ENCODE measurements around the gene SHB. TPM values are rescaled to one million over a fixed set of nuclear protein-coding genes. Genes with fewer than 3 reads are reported as not detected.

Gene SHB
- polyA plus RNA-seq, 4 donors = 8.9 to 22.2 (median 14.0) TPM

DNA sequence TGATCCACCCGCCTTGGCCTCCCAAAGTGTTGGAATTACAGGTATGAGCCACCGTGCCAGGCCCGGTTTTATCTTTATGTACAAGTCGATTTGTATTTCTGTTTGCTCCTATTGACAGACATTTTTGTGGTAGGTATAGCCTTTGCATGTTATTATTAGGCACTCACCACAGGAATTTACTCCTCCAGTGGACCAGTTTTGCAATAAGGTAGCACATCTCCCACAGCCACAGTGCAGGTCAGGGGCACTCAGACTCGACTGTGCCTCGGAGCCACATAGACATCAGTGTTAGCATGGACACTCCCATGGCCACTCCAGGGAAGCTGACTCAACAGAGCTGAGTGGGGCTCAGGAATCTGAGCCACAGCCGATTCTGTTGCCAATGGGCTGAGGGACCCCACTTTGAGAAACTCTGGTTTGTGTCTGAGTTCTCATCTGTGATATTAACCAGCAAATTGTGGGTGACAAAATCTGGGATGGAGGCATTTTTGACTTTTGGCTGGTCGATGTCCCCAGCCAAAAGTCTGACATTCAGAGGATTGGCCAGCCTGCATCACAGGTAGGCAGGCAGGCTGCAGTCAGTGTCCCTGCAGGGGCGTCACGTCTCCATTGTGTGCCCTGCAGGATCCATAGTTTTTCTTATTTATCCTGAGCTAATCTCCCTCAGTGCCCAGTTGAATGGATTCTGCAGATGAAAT is 15.0 kb upstream of the SHB start:
- no peak overlapping the region for H3K27ac ChIP-seq (ENCODE audit: low read depth in 1 of 3, low read length in 2 of 3)
- H3K27me3 ChIP-seq (ENCODE audit: control insufficient read depth in 3 of 3, insufficient read depth in 3 of 3, low read length in 3 of 3) = no peaks in the 10 kb centered on the region
- H3K36me3 ChIP-seq (ENCODE audit: control insufficient read depth in 3 of 3, insufficient read depth in 2 of 3, low read depth in 1 of 3, low read length in 3 of 3) = no peaks in the 10 kb centered on the region
- H3K9me3 ChIP-seq (ENCODE audit: control insufficient read depth in 2 of 2, insufficient read depth in 1 of 2, low read depth in 1 of 2, low read length in 1 of 2) = no peaks in the 10 kb centered on the region
- DNase-seq (no peak), FAIRE-seq (no peak)
- 85 to 91% (median 88%) methylated on average over 10 of the region's 10 CpGs for WGBS, 3 donors
- no peaks in the 10 kb centered on the region for H3K4me1 ChIP-seq (ENCODE audit: control insufficient read depth in 3 of 3, insufficient read depth in 2 of 3, low read depth in 1 of 3, low read length in 2 of 3)
- H3K4me3 ChIP-seq (ENCODE audit: low read depth in 1 of 3, low read length in 3 of 3) = no peak overlapping the region

DNA sequence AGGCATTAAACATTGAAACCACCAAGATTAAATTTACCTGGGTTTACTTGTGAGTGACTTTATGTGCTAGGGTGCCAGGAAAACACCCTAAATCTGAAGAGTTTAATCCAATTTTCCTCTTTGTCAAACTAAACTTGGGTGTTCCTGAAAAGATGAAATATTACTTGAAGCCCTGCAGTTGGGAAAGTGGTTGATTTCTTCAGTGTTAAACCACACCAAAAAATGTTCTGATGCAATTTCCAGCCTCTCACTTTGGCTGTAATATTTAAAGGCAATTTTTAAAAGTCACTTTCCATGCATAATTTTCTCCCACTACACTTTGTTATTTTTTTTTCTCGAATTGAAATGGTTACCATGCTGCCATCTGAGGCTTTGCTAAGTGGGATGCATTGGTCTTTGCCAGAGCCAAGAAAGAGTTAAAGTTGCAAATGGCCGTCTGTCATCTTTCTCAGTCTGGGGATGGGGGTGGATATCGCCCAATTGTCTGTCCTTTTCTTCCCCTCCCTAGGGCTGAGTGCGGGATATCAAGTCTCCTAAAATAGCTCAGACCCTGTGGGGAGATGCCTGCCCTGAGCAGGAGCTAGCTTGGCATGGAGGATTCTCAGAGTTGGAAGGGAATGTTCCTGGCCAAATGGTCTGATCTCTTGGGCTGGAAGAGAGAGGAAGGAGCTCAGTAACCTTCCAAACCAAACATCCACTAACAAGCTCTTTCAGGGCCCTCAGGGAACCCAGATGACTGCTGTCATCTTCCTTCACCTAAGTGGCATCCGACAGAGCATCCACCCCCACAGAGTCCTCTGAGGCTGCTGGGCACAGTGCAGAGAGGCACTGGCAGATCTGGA is 13.6 kb upstream of the SHB start:
- Histone ChIP-seq H3K4me3 (ENCODE audit: low read depth in 1 of 3, low read length in 3 of 3) (no peak overlapping the region), H3K27ac (ENCODE audit: low read depth in 1 of 3, low read length in 2 of 3) (no peak overlapping the region), H3K36me3 (ENCODE audit: control insufficient read depth in 3 of 3, insufficient read depth in 2 of 3, low read depth in 1 of 3, low read length in 3 of 3) (no peaks in the 10 kb centered on the region), H3K4me1 (ENCODE audit: control insufficient read depth in 3 of 3, insufficient read depth in 2 of 3, low read depth in 1 of 3, low read length in 2 of 3) (no peaks in the 10 kb centered on the region), H3K27me3 (ENCODE audit: control insufficient read depth in 3 of 3, insufficient read depth in 3 of 3, low read length in 3 of 3) (no peaks in the 10 kb centered on the region), H3K9me3 (ENCODE audit: control insufficient read depth in 2 of 2, insufficient read depth in 1 of 2, low read depth in 1 of 2, low read length in 1 of 2) (no peaks in the 10 kb centered on the region)
- FAIRE-seq (no peak), DNase-seq (no peak)
- 66 to 69% (median 66%) methylated on average over 5 of the region's 5 CpGs for WGBS, 3 donors

GRCh38 chr9:38081356-38082108 is 12.5 kb upstream of the SHB start:
- no peak for DNase-seq
- no peaks in the 10 kb centered on the region for H3K36me3 ChIP-seq (ENCODE audit: control insufficient read depth in 3 of 3, insufficient read depth in 2 of 3, low read depth in 1 of 3, low read length in 3 of 3)
- H3K27ac ChIP-seq (ENCODE audit: low read depth in 1 of 3, low read length in 2 of 3) = no peak overlapping the region
- no peaks in the 10 kb centered on the region for H3K9me3 ChIP-seq (ENCODE audit: control insufficient read depth in 2 of 2, insufficient read depth in 1 of 2, low read depth in 1 of 2, low read length in 1 of 2)
- no peak for FAIRE-seq
- H3K4me1 ChIP-seq (ENCODE audit: control insufficient read depth in 3 of 3, insufficient read depth in 2 of 3, low read depth in 1 of 3, low read length in 2 of 3) = no peaks in the 10 kb centered on the region
- no peaks in the 10 kb centered on the region for H3K27me3 ChIP-seq (ENCODE audit: control insufficient read depth in 3 of 3, insufficient read depth in 3 of 3, low read length in 3 of 3)
- WGBS, 3 donors = 74 to 81% (median 80%) methylated on average over 8 of the region's 8 CpGs
- H3K4me3 ChIP-seq (ENCODE audit: low read depth in 1 of 3, low read length in 3 of 3) = no peak overlapping the region

- Histone ChIP-seq H3K36me3 (ENCODE audit: control insufficient read depth in 3 of 3, insufficient read depth in 2 of 3, low read depth in 1 of 3, low read length in 3 of 3) (no peaks in the 10 kb centered on the region), H3K27me3 (ENCODE audit: control insufficient read depth in 3 of 3, insufficient read depth in 3 of 3, low read length in 3 of 3) (no peaks in the 10 kb centered on the region), H3K4me3 (ENCODE audit: low read depth in 1 of 3, low read length in 3 of 3) (no peak overlapping the region), H3K27ac (ENCODE audit: low read depth in 1 of 3, low read length in 2 of 3) (no peak overlapping the region), H3K4me1 (ENCODE audit: control insufficient read depth in 3 of 3, insufficient read depth in 2 of 3, low read depth in 1 of 3, low read length in 2 of 3) (peaks cover 0 to under 1% (median 0%) of the 10 kb centered on the region in 3 donors), H3K9me3 (ENCODE audit: control insufficient read depth in 2 of 2, insufficient read depth in 1 of 2, low read depth in 1 of 2, low read length in 1 of 2) (peaks cover 0 to 4% of the 10 kb centered on the region in 2 donors)
- DNase-seq (no peak), FAIRE-seq (no peak)
- 21 to 43% (median 37%) methylated on average over 11 of the region's 11 CpGs for WGBS, 3 donors
Observed at GRCh38 chr9:38079461-38080031, 10.5 kb upstream of the SHB start.

DNA sequence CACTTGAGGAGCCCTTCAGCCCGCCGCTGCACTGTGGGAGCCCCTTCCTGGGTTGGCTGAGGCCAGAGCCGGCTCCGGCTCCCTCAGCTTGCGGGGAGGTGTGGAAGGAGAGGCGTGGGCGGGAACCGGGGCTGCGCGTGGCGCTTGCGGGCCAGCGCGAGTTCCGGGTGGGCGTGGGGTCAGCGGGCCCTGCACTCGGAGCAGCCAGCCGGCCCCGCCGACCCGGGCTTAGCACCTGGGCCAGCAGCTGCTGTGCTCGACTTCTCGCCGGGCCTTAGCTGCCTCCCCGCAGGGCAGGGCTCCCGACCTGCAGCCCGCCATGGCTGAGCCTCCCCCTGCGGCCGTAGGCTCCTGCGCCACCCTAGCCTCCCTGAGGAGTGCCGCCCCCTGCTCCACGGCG is 6.2 kb upstream of the SHB start:
- 94 to 100% (median 95%) methylated on average over 26 to 34 of the region's 34 CpGs for WGBS, 3 donors
- Histone ChIP-seq H3K27ac (ENCODE audit: low read depth in 1 of 3, low read length in 2 of 3) (no peak overlapping the region), H3K36me3 (ENCODE audit: control insufficient read depth in 3 of 3, insufficient read depth in 2 of 3, low read depth in 1 of 3, low read length in 3 of 3) (no peaks in the 10 kb centered on the region), H3K4me3 (ENCODE audit: low read depth in 1 of 3, low read length in 3 of 3) (no peak overlapping the region), H3K4me1 (ENCODE audit: control insufficient read depth in 3 of 3, insufficient read depth in 2 of 3, low read depth in 1 of 3, low read length in 2 of 3) (peaks cover 0 to 12% (median 5%) of the 10 kb centered on the region in 3 donors), H3K27me3 (ENCODE audit: control insufficient read depth in 3 of 3, insufficient read depth in 3 of 3, low read length in 3 of 3) (no peaks in the 10 kb centered on the region), H3K9me3 (ENCODE audit: control insufficient read depth in 2 of 2, insufficient read depth in 1 of 2, low read depth in 1 of 2, low read length in 1 of 2) (peaks cover 0 to 4% of the 10 kb centered on the region in 2 donors)
- FAIRE-seq (no peak), DNase-seq (no peak)

GRCh38 chr9:38074441-38074961 is 5.5 kb upstream of the SHB start:
- FAIRE-seq (no peak), DNase-seq (peak; percentile 68 to 74)
- Histone ChIP-seq H3K4me3 (ENCODE audit: low read depth in 1 of 3, low read length in 3 of 3) (no peak overlapping the region), H3K27me3 (ENCODE audit: control insufficient read depth in 3 of 3, insufficient read depth in 3 of 3, low read length in 3 of 3) (no peaks in the 10 kb centered on the region), H3K36me3 (ENCODE audit: control insufficient read depth in 3 of 3, insufficient read depth in 2 of 3, low read depth in 1 of 3, low read length in 3 of 3) (no peaks in the 10 kb centered on the region), H3K4me1 (ENCODE audit: control insufficient read depth in 3 of 3, insufficient read depth in 2 of 3, low read depth in 1 of 3, low read length in 2 of 3) (peaks cover 0 to 14% (median 6%) of the 10 kb centered on the region in 3 donors), H3K9me3 (ENCODE audit: control insufficient read depth in 2 of 2, insufficient read depth in 1 of 2, low read depth in 1 of 2, low read length in 1 of 2) (peaks cover 0 to 4% of the 10 kb centered on the region in 2 donors), H3K27ac (ENCODE audit: low read depth in 1 of 3, low read length in 2 of 3) (peak overlapping the region in 2 of 3 donors; percentile 38 to 62)
- WGBS, 3 donors = 27 to 52% (median 48%) methylated on average over 5 of the region's 5 CpGs

DNA sequence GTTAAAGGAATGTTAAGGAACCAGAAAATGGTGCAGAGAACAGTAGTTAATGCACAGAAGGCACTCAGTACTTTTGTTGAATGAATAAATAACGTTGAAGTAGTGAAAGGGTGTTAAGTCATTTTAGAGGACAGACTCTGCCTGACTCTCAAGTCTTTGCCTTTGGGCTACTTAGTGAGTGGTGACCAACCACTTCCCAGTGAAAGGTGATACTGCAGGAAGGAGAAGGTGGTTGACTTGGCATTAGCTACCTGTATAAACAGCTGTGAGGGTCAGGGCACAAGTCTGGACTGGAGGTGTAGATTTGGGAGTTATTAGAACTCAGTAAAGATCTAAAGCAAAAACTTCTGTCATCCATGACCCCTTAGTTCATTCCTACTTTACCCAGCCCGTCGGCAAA is 4.9 kb upstream of the SHB start:
- no peaks in the 10 kb centered on the region for H3K36me3 ChIP-seq (ENCODE audit: control insufficient read depth in 3 of 3, insufficient read depth in 2 of 3, low read depth in 1 of 3, low read length in 3 of 3)
- 79 to 84% (median 82%) methylated on average over 3 of the region's 3 CpGs for WGBS, 3 donors
- DNase-seq (no peak), FAIRE-seq (no peak)
- peak overlapping the region in 1 of 3 donors; percentile 62 for H3K27ac ChIP-seq (ENCODE audit: low read depth in 1 of 3, low read length in 2 of 3)
- no peaks in the 10 kb centered on the region for H3K27me3 ChIP-seq (ENCODE audit: control insufficient read depth in 3 of 3, insufficient read depth in 3 of 3, low read length in 3 of 3)
- H3K4me1 ChIP-seq (ENCODE audit: control insufficient read depth in 3 of 3, insufficient read depth in 2 of 3, low read depth in 1 of 3, low read length in 2 of 3) = peaks cover 0 to 14% (median 6%) of the 10 kb centered on the region in 3 donors
- peaks cover 0 to 4% of the 10 kb centered on the region in 2 donors for H3K9me3 ChIP-seq (ENCODE audit: control insufficient read depth in 2 of 2, insufficient read depth in 1 of 2, low read depth in 1 of 2, low read length in 1 of 2)
- no peak overlapping the region for H3K4me3 ChIP-seq (ENCODE audit: low read depth in 1 of 3, low read length in 3 of 3)
